Nephron progenitor cell (in vitro differentiated cells): ENCODE data around the gene SOX1.

Experiments used
- DNase-seq: peaks from one replicate; pipeline ENCODE4 v3.0.0; 2021
- H3K27ac Mint-ChIP-seq: 2 replicates; pipeline ENCODE4 v1.8.0; 2021; ENCODE audit warnings: mild to moderate bottlenecking, moderate library complexity, mixed read lengths
- H3K27me3 Mint-ChIP-seq: 2 replicates; pipeline ENCODE4 v1.8.0; 2021; ENCODE audit warnings: mild to moderate bottlenecking, low read depth, mixed read lengths; ENCODE audit not compliant: poor library complexity
- H3K36me3 Mint-ChIP-seq: 2 replicates; pipeline ENCODE4 v1.8.0; 2021; ENCODE audit warnings: low read depth, mixed read lengths
- H3K4me1 Mint-ChIP-seq: 2 replicates; pipeline ENCODE4 v1.8.0; 2021; ENCODE audit warnings: mixed read lengths
- H3K4me3 Mint-ChIP-seq: 2 replicates; pipeline ENCODE4 v1.8.0; 2021; ENCODE audit warnings: mild to moderate bottlenecking, moderate library complexity, mixed read lengths
- H3K9me3 Mint-ChIP-seq: 2 replicates; pipeline ENCODE4 v1.8.0; 2021; ENCODE audit warnings: mild to moderate bottlenecking, moderate library complexity, mixed read lengths
- CTCF ChIP-seq: fragments of 200-600 bp; sonication (generic); IDR thresholded peaks from 2 replicates; pipeline ENCODE4 v1.5.0; 2021; ENCODE audit warnings: antibody characterized with exemption

SOX1 gene

GRCh38 chr13:112113348-112113747 lies 46.4 kb downstream of the SOX1 start:
- Mint-ChIP-seq H3K4me3 (no peak overlapping the region), H3K27me3 (peaks cover 81% of the 10 kb centered on the region), H3K4me1 (peaks cover 21% of the 10 kb centered on the region), H3K27ac (no peak overlapping the region), H3K9me3 (peaks cover 3% of the 10 kb centered on the region), H3K36me3 (no peaks in the 10 kb centered on the region)
- no peak for DNase-seq
- TF ChIP-seq CTCF: no peak

- Mint-ChIP-seq H3K4me1 (peaks cover 16% of the 10 kb centered on the region), H3K9me3 (no peaks in the 10 kb centered on the region), H3K27me3 (peaks cover 76% of the 10 kb centered on the region), H3K27ac (no peak overlapping the region), H3K36me3 (no peaks in the 10 kb centered on the region), H3K4me3 (no peak overlapping the region)
- no peak for DNase-seq
- no peak for TF ChIP-seq CTCF
Measured at GRCh38 chr13:112113851-112114250, 46.9 kb downstream of the SOX1 start.

- Mint-ChIP-seq H3K9me3 (no peaks in the 10 kb centered on the region), H3K4me3 (no peak overlapping the region), H3K27ac (no peak overlapping the region), H3K4me1 (peaks cover 16% of the 10 kb centered on the region), H3K27me3 (peaks cover 73% of the 10 kb centered on the region), H3K36me3 (no peaks in the 10 kb centered on the region)
- TF ChIP-seq CTCF: no peak
- DNase-seq: no peak
Measured at GRCh38 chr13:112114391-112114790, 47.4 kb downstream of the SOX1 start.

GRCh38 chr13:112115403-112116091 lies 48.6 kb downstream of the SOX1 start:
- no peak for DNase-seq
- Mint-ChIP-seq H3K4me3 (no peak overlapping the region), H3K36me3 (no peaks in the 10 kb centered on the region), H3K9me3 (no peaks in the 10 kb centered on the region), H3K4me1 (peaks cover 22% of the 10 kb centered on the region), H3K27me3 (peaks cover 67% of the 10 kb centered on the region), H3K27ac (peak overlapping the region; percentile 55)
- no peak for TF ChIP-seq CTCF

DNA sequence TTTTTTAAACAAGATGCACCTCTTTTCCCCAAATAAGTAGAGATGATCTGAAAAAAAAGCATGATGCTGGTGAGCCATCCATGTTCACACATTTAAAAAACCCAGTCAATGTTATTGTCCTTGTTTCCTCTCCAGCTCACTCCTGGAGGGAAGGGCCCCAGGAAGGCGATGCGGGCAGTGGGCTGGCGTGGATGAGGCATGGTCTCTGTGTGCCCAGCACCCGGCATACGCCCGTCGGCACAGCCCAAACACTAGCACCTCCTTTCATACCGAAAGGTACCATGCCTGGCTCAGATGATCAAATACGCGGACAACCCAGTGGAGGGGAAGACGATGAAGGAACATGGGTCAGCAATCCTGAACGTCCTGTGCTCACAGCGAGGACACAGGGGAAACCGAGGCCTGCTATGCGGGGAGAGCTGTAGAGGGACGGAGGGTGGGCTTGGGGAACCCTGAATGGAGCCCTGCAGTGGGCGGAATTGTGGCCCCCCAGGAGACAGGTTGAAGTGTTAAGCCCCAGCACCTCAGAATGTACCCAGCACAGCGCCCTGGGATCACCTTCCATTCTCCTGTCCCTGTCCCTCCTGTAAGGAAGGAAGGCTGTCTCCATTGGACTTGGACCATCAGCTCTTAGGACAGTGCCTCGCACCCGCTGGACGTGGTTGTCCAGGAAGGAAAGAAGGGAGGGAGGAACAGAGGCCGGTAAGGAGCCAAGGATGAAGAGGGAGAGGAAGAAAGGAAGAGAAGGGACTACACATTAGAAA lies 49.4 kb downstream of the SOX1 start:
- H3K9me3 Mint-ChIP-seq: no peaks in the 10 kb centered on the region
- peaks cover 28% of the 10 kb centered on the region for H3K4me1 Mint-ChIP-seq
- H3K27ac Mint-ChIP-seq: peak overlapping the region; percentile 9
- H3K27me3 Mint-ChIP-seq: peaks cover 59% of the 10 kb centered on the region
- H3K36me3 Mint-ChIP-seq: no peaks in the 10 kb centered on the region
- no peak for DNase-seq
- no peak for TF ChIP-seq CTCF
- no peak overlapping the region for H3K4me3 Mint-ChIP-seq
